ENCODE measurements around the gene TTC22. TPM values are rescaled to one million over a fixed set of nuclear protein-coding genes. Genes with fewer than 3 reads are reported as not detected.

The TTC22 gene
- 1.7 TPM for polyA plus RNA-seq (2013)

GRCh38 chr1:54800899-54801759 is at the start of gene TTC22:
TTC22 (minus strand) TSS chr1:54801323; CDS start chr1:54801163, 160 bp downstream.
- peaks cover 0 to 3% (median 0%) of the 10 kb centered on the region in 5 experiments for H3K27me3 ChIP-seq (replicated peaks in 2 of 5; ENCODE audit: control insufficient read depth in 4 of 5, insufficient read depth in 5 of 5, low read length in 4 of 5)
- H3K4me3 ChIP-seq (ENCODE audit: control insufficient read depth in 1 of 7, extremely low read depth in 1 of 7, insufficient read depth in 4 of 7, low read depth in 2 of 7, low read length in 6 of 7): peak within 1 kb of the TSS; percentile 6 to 88 (median 70)
- 0% methylated on average over 51 of the region's 58 CpGs for WGBS (ENCODE audit: insufficient coverage)
- DNase-seq: peak; percentile 64 to 81 (median 74)
- ChIA-PET CTCF (interaction anchor here (0.7 to 2.5 kb wide), 18 partner anchors 8 to 941 kb away, joined by 3 to 14 read pairs (median 4); no protein-coding TSS in a partner anchor), POLR2A (no interaction called here)
- no peak within 1 kb of the TSS for H3K27ac ChIP-seq (ENCODE audit: insufficient read depth in 1 of 2, low read depth in 1 of 2, low read length in 2 of 2, poor library complexity in 1 of 2, severe bottlenecking in 2 of 2)
- H3K36me3 ChIP-seq (ENCODE audit: control insufficient read depth in 4 of 4, insufficient read depth in 4 of 4, low read length in 3 of 4): no peaks in the 10 kb centered on the region
- no peaks in the 10 kb centered on the region for H3K9me3 ChIP-seq (ENCODE audit: control extremely low read depth in 1 of 5, control insufficient read depth in 4 of 5, insufficient read depth in 2 of 5, low read depth in 1 of 5, low read length in 4 of 5)
- H3K4me1 ChIP-seq (ENCODE audit: control extremely low read depth in 1 of 4, control insufficient read depth in 4 of 4, insufficient read depth in 4 of 4, low read length in 3 of 4): peaks cover 3 to 30% (median 17%) of the 10 kb centered on the region in 4 experiments

- H3K9me3 ChIP-seq (ENCODE audit: control extremely low read depth in 1 of 5, control insufficient read depth in 4 of 5, insufficient read depth in 2 of 5, low read depth in 1 of 5, low read length in 4 of 5): no peaks in the 10 kb centered on the region
- H3K4me3 ChIP-seq (ENCODE audit: control insufficient read depth in 1 of 7, extremely low read depth in 1 of 7, insufficient read depth in 4 of 7, low read depth in 2 of 7, low read length in 6 of 7): no peak overlapping the region
- no peak overlapping the region for H3K27ac ChIP-seq (ENCODE audit: insufficient read depth in 1 of 2, low read depth in 1 of 2, low read length in 2 of 2, poor library complexity in 1 of 2, severe bottlenecking in 2 of 2)
- 96% methylated on average over 7 of the region's 9 CpGs for WGBS (ENCODE audit: insufficient coverage)
- ChIA-PET CTCF (no interaction called here), POLR2A (no interaction called here)
- DNase-seq: no peak
- no peaks in the 10 kb centered on the region for H3K4me1 ChIP-seq (ENCODE audit: control extremely low read depth in 1 of 4, control insufficient read depth in 4 of 4, insufficient read depth in 4 of 4, low read length in 3 of 4)
- H3K36me3 ChIP-seq (ENCODE audit: control insufficient read depth in 4 of 4, insufficient read depth in 4 of 4, low read length in 3 of 4): peaks cover 2 to 93% (median 31%) of the 10 kb centered on the region in 4 experiments
- H3K27me3 ChIP-seq (replicated peaks in 2 of 5; ENCODE audit: control insufficient read depth in 4 of 5, insufficient read depth in 5 of 5, low read length in 4 of 5): no peaks in the 10 kb centered on the region
Measured at GRCh38 chr1:54850737-54851136, 49.6 kb upstream of the TTC22 start.

- Histone ChIP-seq H3K4me1 (ENCODE audit: control extremely low read depth in 1 of 4, control insufficient read depth in 4 of 4, insufficient read depth in 4 of 4, low read length in 3 of 4) (no peaks in the 10 kb centered on the region), H3K4me3 (ENCODE audit: control insufficient read depth in 1 of 7, extremely low read depth in 1 of 7, insufficient read depth in 4 of 7, low read depth in 2 of 7, low read length in 6 of 7) (no peak overlapping the region), H3K27ac (ENCODE audit: insufficient read depth in 1 of 2, low read depth in 1 of 2, low read length in 2 of 2, poor library complexity in 1 of 2, severe bottlenecking in 2 of 2) (no peak overlapping the region), H3K36me3 (ENCODE audit: control insufficient read depth in 4 of 4, insufficient read depth in 4 of 4, low read length in 3 of 4) (peaks cover 2 to 93% (median 30%) of the 10 kb centered on the region in 4 experiments), H3K9me3 (ENCODE audit: control extremely low read depth in 1 of 5, control insufficient read depth in 4 of 5, insufficient read depth in 2 of 5, low read depth in 1 of 5, low read length in 4 of 5) (no peaks in the 10 kb centered on the region), H3K27me3 (replicated peaks in 2 of 5; ENCODE audit: control insufficient read depth in 4 of 5, insufficient read depth in 5 of 5, low read length in 4 of 5) (no peaks in the 10 kb centered on the region)
- CTCF ChIA-PET: no interaction called here
- DNase-seq: no peak
- 96% methylated on average over 4 of the region's 5 CpGs for WGBS (ENCODE audit: insufficient coverage)
- POLR2A ChIA-PET: no interaction called here
Measured at GRCh38 chr1:54850069-54850730, 49.1 kb upstream of the TTC22 start.

GRCh38 chr1:54849219-54850068 is 48.3 kb upstream of the TTC22 start:
- CTCF ChIA-PET: interaction anchor here (1.1 kb wide), 2 partner anchors 10 to 26 kb away, joined by 3 read pairs; no protein-coding TSS in a partner anchor
- H3K4me3 ChIP-seq (ENCODE audit: control insufficient read depth in 1 of 7, extremely low read depth in 1 of 7, insufficient read depth in 4 of 7, low read depth in 2 of 7, low read length in 6 of 7): no peak overlapping the region
- H3K27ac ChIP-seq (ENCODE audit: insufficient read depth in 1 of 2, low read depth in 1 of 2, low read length in 2 of 2, poor library complexity in 1 of 2, severe bottlenecking in 2 of 2): no peak overlapping the region
- POLR2A ChIA-PET: no interaction called here
- no peaks in the 10 kb centered on the region for H3K27me3 ChIP-seq (replicated peaks in 2 of 5; ENCODE audit: control insufficient read depth in 4 of 5, insufficient read depth in 5 of 5, low read length in 4 of 5)
- no peaks in the 10 kb centered on the region for H3K4me1 ChIP-seq (ENCODE audit: control extremely low read depth in 1 of 4, control insufficient read depth in 4 of 4, insufficient read depth in 4 of 4, low read length in 3 of 4)
- H3K36me3 ChIP-seq (ENCODE audit: control insufficient read depth in 4 of 4, insufficient read depth in 4 of 4, low read length in 3 of 4): peaks cover 2 to 89% (median 28%) of the 10 kb centered on the region in 4 experiments
- H3K9me3 ChIP-seq (ENCODE audit: control extremely low read depth in 1 of 5, control insufficient read depth in 4 of 5, insufficient read depth in 2 of 5, low read depth in 1 of 5, low read length in 4 of 5): no peaks in the 10 kb centered on the region
- no peak for DNase-seq
- WGBS (ENCODE audit: insufficient coverage): 100% methylated on average over 5 of the region's 6 CpGs

- CTCF ChIA-PET: interaction anchor here (0.7 to 1.5 kb wide), 4 partner anchors 9 to 500 kb away, joined by 3 to 4 read pairs (median 3); no protein-coding TSS in a partner anchor
- no peak for DNase-seq
- Histone ChIP-seq H3K9me3 (ENCODE audit: control extremely low read depth in 1 of 5, control insufficient read depth in 4 of 5, insufficient read depth in 2 of 5, low read depth in 1 of 5, low read length in 4 of 5) (no peaks in the 10 kb centered on the region), H3K27me3 (replicated peaks in 2 of 5; ENCODE audit: control insufficient read depth in 4 of 5, insufficient read depth in 5 of 5, low read length in 4 of 5) (no peaks in the 10 kb centered on the region), H3K4me3 (ENCODE audit: control insufficient read depth in 1 of 7, extremely low read depth in 1 of 7, insufficient read depth in 4 of 7, low read depth in 2 of 7, low read length in 6 of 7) (no peak overlapping the region), H3K4me1 (ENCODE audit: control extremely low read depth in 1 of 4, control insufficient read depth in 4 of 4, insufficient read depth in 4 of 4, low read length in 3 of 4) (no peaks in the 10 kb centered on the region), H3K27ac (ENCODE audit: insufficient read depth in 1 of 2, low read depth in 1 of 2, low read length in 2 of 2, poor library complexity in 1 of 2, severe bottlenecking in 2 of 2) (no peak overlapping the region), H3K36me3 (ENCODE audit: control insufficient read depth in 4 of 4, insufficient read depth in 4 of 4, low read length in 3 of 4) (peaks cover 2 to 78% (median 24%) of the 10 kb centered on the region in 4 experiments)
- 94% methylated on average over 6 of the region's 7 CpGs for WGBS (ENCODE audit: insufficient coverage)
- POLR2A ChIA-PET: no interaction called here
Measured at GRCh38 chr1:54848134-54848948, 47.2 kb upstream of the TTC22 start.

- H3K9me3 ChIP-seq (ENCODE audit: control extremely low read depth in 1 of 5, control insufficient read depth in 4 of 5, insufficient read depth in 2 of 5, low read depth in 1 of 5, low read length in 4 of 5): no peaks in the 10 kb centered on the region
- POLR2A ChIA-PET: no interaction called here
- CTCF ChIA-PET: interaction anchor here (1.5 kb wide), 1 partner anchor 62 kb away, joined by 4 read pairs; no protein-coding TSS in a partner anchor
- no peaks in the 10 kb centered on the region for H3K4me1 ChIP-seq (ENCODE audit: control extremely low read depth in 1 of 4, control insufficient read depth in 4 of 4, insufficient read depth in 4 of 4, low read length in 3 of 4)
- no peaks in the 10 kb centered on the region for H3K27me3 ChIP-seq (replicated peaks in 2 of 5; ENCODE audit: control insufficient read depth in 4 of 5, insufficient read depth in 5 of 5, low read length in 4 of 5)
- WGBS (ENCODE audit: insufficient coverage): 87% methylated on average over 7 of the region's 9 CpGs
- no peak overlapping the region for H3K4me3 ChIP-seq (ENCODE audit: control insufficient read depth in 1 of 7, extremely low read depth in 1 of 7, insufficient read depth in 4 of 7, low read depth in 2 of 7, low read length in 6 of 7)
- no peak for DNase-seq
- no peak overlapping the region for H3K27ac ChIP-seq (ENCODE audit: insufficient read depth in 1 of 2, low read depth in 1 of 2, low read length in 2 of 2, poor library complexity in 1 of 2, severe bottlenecking in 2 of 2)
- H3K36me3 ChIP-seq (ENCODE audit: control insufficient read depth in 4 of 4, insufficient read depth in 4 of 4, low read length in 3 of 4): peaks cover 1 to 63% (median 17%) of the 10 kb centered on the region in 4 experiments
Measured at GRCh38 chr1:54846716-54847284, 45.7 kb upstream of the TTC22 start.
